KOPT-K1 (cell line): Measurements from ENCODE around the gene TMPRSS3.
"Not testable (repeated sequence)": the region's sequence is repeated elsewhere in the genome, so short reads cannot be mapped to it uniquely, and the experiment has no call there.

Experiments
- H3K27ac ChIP-seq: fragments of 200-600 bp; sonication (generic); 2 replicates; pipeline ENCODE4 v1.5.1; 2016; ENCODE audit warnings: antibody characterized with exemption, mild to moderate bottlenecking, low read depth, low read length; ENCODE audit not compliant: poor library complexity, severe bottlenecking
- H3K36me3 ChIP-seq: fragments of 200-600 bp; sonication (generic); 2 replicates; pipeline ENCODE4 v1.5.1; 2017; ENCODE audit warnings: antibody characterized with exemption, mild to moderate bottlenecking, low read length, moderate library complexity; ENCODE audit not compliant: insufficient read depth
- H3K9me3 ChIP-seq: fragments of 200-600 bp; sonication (generic); 2 replicates; pipeline ENCODE4 v1.5.1; 2017; ENCODE audit warnings: antibody characterized with exemption, low read length, mild to moderate bottlenecking; ENCODE audit not compliant: insufficient read depth, poor library complexity, severe bottlenecking

The TMPRSS3 gene

GRCh38 chr21:42419845-42420244 lies 24.0 kb upstream of the TMPRSS3 start:
- H3K9me3 ChIP-seq, result peaks cover 11% of the 10 kb centered on the region
- H3K36me3 ChIP-seq, result peaks cover 96% of the 10 kb centered on the region
- peak overlapping the region; percentile 99 for H3K27ac ChIP-seq

- no peak overlapping the region for H3K27ac ChIP-seq
- H3K36me3 ChIP-seq, result peaks cover 100% of the 10 kb centered on the region
- H3K9me3 ChIP-seq, result peaks cover 11% of the 10 kb centered on the region
These were observed 23.0 kb upstream of the TMPRSS3 start for GRCh38 chr21:42418886-42419285.

GRCh38 chr21:42417533-42417932 lies 21.7 kb upstream of the TMPRSS3 start:
- Histone ChIP-seq H3K36me3 (peaks cover 100% of the 10 kb centered on the region), H3K9me3 (peaks cover 11% of the 10 kb centered on the region)

GRCh38 chr21:42414928-42415769 lies 19.3 kb upstream of the TMPRSS3 start:
- peaks cover 11% of the 10 kb centered on the region for H3K9me3 ChIP-seq
- H3K27ac ChIP-seq, result peak overlapping the region; percentile 31
- H3K36me3 ChIP-seq, result peaks cover 100% of the 10 kb centered on the region

More at GRCh38 chr21:42417533-42417932, 21.7 kb upstream of the TMPRSS3 start:
- no peak overlapping the region for H3K27ac ChIP-seq

GRCh38 chr21:42414553-42414927 lies 18.7 kb upstream of the TMPRSS3 start:
- Histone ChIP-seq H3K9me3 (peaks cover 8% of the 10 kb centered on the region), H3K27ac (no peak overlapping the region), H3K36me3 (peaks cover 100% of the 10 kb centered on the region)

- H3K9me3 ChIP-seq, result peaks cover 3% of the 10 kb centered on the region
- H3K36me3 ChIP-seq, result peaks cover 100% of the 10 kb centered on the region
- H3K27ac ChIP-seq, result no peak overlapping the region
These were observed 18.2 kb upstream of the TMPRSS3 start for GRCh38 chr21:42414066-42414465.

- Histone ChIP-seq H3K27ac (no peak overlapping the region), H3K9me3 (no peaks in the 10 kb centered on the region), H3K36me3 (peaks cover 99% of the 10 kb centered on the region)
These were observed 17.6 kb upstream of the TMPRSS3 start for GRCh38 chr21:42413500-42413899.

- peaks cover 99% of the 10 kb centered on the region for H3K36me3 ChIP-seq
- no peaks in the 10 kb centered on the region for H3K9me3 ChIP-seq
- H3K27ac ChIP-seq, result no peak overlapping the region
These were observed 17.2 kb upstream of the TMPRSS3 start for GRCh38 chr21:42413093-42413492.

GRCh38 chr21:42412636-42412933 lies 16.7 kb upstream of the TMPRSS3 start:
- H3K36me3 ChIP-seq, result peaks cover 99% of the 10 kb centered on the region
- H3K27ac ChIP-seq, result no peak overlapping the region
- H3K9me3 ChIP-seq, result no peaks in the 10 kb centered on the region

GRCh38 chr21:42411891-42412635 lies 16.2 kb upstream of the TMPRSS3 start:
- Histone ChIP-seq H3K9me3 (no peaks in the 10 kb centered on the region), H3K36me3 (peaks cover 99% of the 10 kb centered on the region)

GRCh38 chr21:42411197-42411869 lies 15.5 kb upstream of the TMPRSS3 start:
- Histone ChIP-seq H3K9me3 (no peaks in the 10 kb centered on the region), H3K27ac (no peak overlapping the region), H3K36me3 (peaks cover 96% of the 10 kb centered on the region)

More at GRCh38 chr21:42411891-42412635, 16.2 kb upstream of the TMPRSS3 start:
- no peak overlapping the region for H3K27ac ChIP-seq

- H3K27ac ChIP-seq, result no peak overlapping the region
- H3K9me3 ChIP-seq, result no peaks in the 10 kb centered on the region
- H3K36me3 ChIP-seq, result peaks cover 76% of the 10 kb centered on the region
These were observed 13.5 kb upstream of the TMPRSS3 start for GRCh38 chr21:42409366-42409765.

GRCh38 chr21:42408718-42409117 lies 12.9 kb upstream of the TMPRSS3 start:
- H3K9me3 ChIP-seq, H3K27ac ChIP-seq: not testable (repeated sequence)
- peaks cover 69% of the 10 kb centered on the region for H3K36me3 ChIP-seq

- no peaks in the 10 kb centered on the region for H3K9me3 ChIP-seq
- H3K36me3 ChIP-seq, result peaks cover 57% of the 10 kb centered on the region
- peak overlapping the region; percentile 99 for H3K27ac ChIP-seq
These were observed 11.6 kb upstream of the TMPRSS3 start for GRCh38 chr21:42407476-42407875.

- H3K36me3 ChIP-seq, result peaks cover 51% of the 10 kb centered on the region
- H3K9me3 ChIP-seq, result peaks cover 4% of the 10 kb centered on the region
- H3K27ac ChIP-seq, result peak overlapping the region; percentile 99
These were observed 11.0 kb upstream of the TMPRSS3 start for GRCh38 chr21:42406866-42407265.
